GM23248 (cell line): ENCODE data around the gene DDN. TPM values are rescaled to one million over a fixed set of nuclear protein-coding genes. Genes with fewer than 3 reads are reported as not detected.

Experiments used
- DNase-seq: peaks from one replicate; pipeline ENCODE4 v3.0.0-alpha.2; 2015
- H2AFZ ChIP-seq: fragments of 200-600 bp; sonication (generic); 2 replicates; pipeline ENCODE4 v1.6.1; 2016; ENCODE audit warnings: antibody characterized with exemption
- H3F3A ChIP-seq: fragments of 200-600 bp; sonication (generic); 2 replicates; pipeline ENCODE4 v1.6.1; 2016; ENCODE audit warnings: mild to moderate bottlenecking, antibody characterized with exemption, mixed run types; ENCODE audit not compliant: insufficient read depth
- H3K27ac ChIP-seq: fragments of 200-600 bp; sonication (generic); 2 replicates; pipeline ENCODE4 v1.5.1; 2016; ENCODE audit warnings: mild to moderate bottlenecking
- H3K27me3 ChIP-seq: fragments of 200-600 bp; sonication (generic); replicated peaks from 2 replicates; pipeline ENCODE4 v1.6.1; 2016; ENCODE audit warnings: mild to moderate bottlenecking; ENCODE audit not compliant: insufficient read depth
- H3K36me3 ChIP-seq: fragments of 200-600 bp; sonication (generic); 2 replicates; pipeline ENCODE4 v1.6.1; 2016; ENCODE audit warnings: low read depth, mild to moderate bottlenecking
- H3K4me1 ChIP-seq: fragments of 200-600 bp; sonication (generic); 2 replicates; pipeline ENCODE4 v1.6.1; 2016; ENCODE audit warnings: mild to moderate bottlenecking; ENCODE audit not compliant: insufficient read depth
- H3K4me2 ChIP-seq: fragments of 200-600 bp; sonication (generic); one replicate; pipeline ENCODE4 v1.6.1; 2016; ENCODE audit warnings: mild to moderate bottlenecking; ENCODE audit not compliant: unreplicated experiment
- H3K4me3 ChIP-seq: fragments of 200-600 bp; sonication (generic); 2 replicates; pipeline ENCODE4 v1.5.1; 2016; ENCODE audit warnings: mild to moderate bottlenecking
- H3K79me2 ChIP-seq: fragments of 200-600 bp; sonication (generic); 2 replicates; pipeline ENCODE4 v1.6.1; 2016; ENCODE audit warnings: mild to moderate bottlenecking; ENCODE audit not compliant: insufficient read depth
- H3K9ac ChIP-seq: fragments of 200-600 bp; sonication (generic); 2 replicates; pipeline ENCODE4 v1.6.1; 2016; ENCODE audit warnings: mild to moderate bottlenecking
- H3K9me2 ChIP-seq: fragments of 200-600 bp; sonication (generic); 2 replicates; pipeline ENCODE4 v1.6.1; 2016; ENCODE audit warnings: mixed run types, mild to moderate bottlenecking, moderate library complexity; ENCODE audit not compliant: insufficient read depth
- H3K9me3 ChIP-seq: fragments of 200-600 bp; sonication (generic); one replicate; pipeline ENCODE4 v1.6.1; 2017; ENCODE audit warnings: low read depth
- H4K20me1 ChIP-seq: fragments of 200-600 bp; sonication (generic); 2 replicates; pipeline ENCODE4 v1.6.0; 2016; ENCODE audit not compliant: insufficient read depth
- EZH2 ChIP-seq: fragments of 200-600 bp; sonication (generic); IDR thresholded peaks from 2 replicates; pipeline ENCODE4 v1.6.1; 2018; ENCODE audit warnings: antibody characterized with exemption, mild to moderate bottlenecking; ENCODE audit not compliant: insufficient read depth, poor library complexity, severe bottlenecking
- EZH2phosphoT487 ChIP-seq: fragments of 200-600 bp; sonication (generic); IDR thresholded peaks from 2 replicates; pipeline ENCODE4 v1.6.1; 2018; ENCODE audit warnings: antibody characterized with exemption, moderate library complexity, mild to moderate bottlenecking, low read depth; ENCODE audit not compliant: insufficient read depth
- WGBS, 2 experiments: methylation state at CpG; one replicate each; pipeline ENCODE4 v1.1.6; 2015 to 2017; ENCODE audit warnings: low lambda C conversion rate in 2 of 2, low coverage in 1 of 2; ENCODE audit errors: missing lambda C conversion rate in 2 of 2; 5-methylcytosine and 5-hydroxymethylcytosine counted together
- in situ Hi-C: fragments of 300-500 bp; cut with MboI; formaldehyde crosslinking; loops from 2 replicates; pipeline ENCODE4 v1.15.0; 2020
- polyA plus RNA-seq: library from polyadenylated mRNA; unstranded; fragments of >200 nt; fragmentation: Nextera tagmentation; extraction: Ambion mirVana; gene quantifications from 2 replicates; pipeline ENCODE4 v1.2.1, GENCODE V29; 2016
- total RNA-seq: library from RNA; depleted of rRNA; stranded (reverse); fragments of >200 nt; shearing (Covaris generic); gene quantifications from 2 replicates; pipeline ENCODE4 v1.2.3, GENCODE V29; 2014

DDN gene
- total and polyA plus RNA-seq, 2 experiments from 2014 or later = not detected

DNA sequence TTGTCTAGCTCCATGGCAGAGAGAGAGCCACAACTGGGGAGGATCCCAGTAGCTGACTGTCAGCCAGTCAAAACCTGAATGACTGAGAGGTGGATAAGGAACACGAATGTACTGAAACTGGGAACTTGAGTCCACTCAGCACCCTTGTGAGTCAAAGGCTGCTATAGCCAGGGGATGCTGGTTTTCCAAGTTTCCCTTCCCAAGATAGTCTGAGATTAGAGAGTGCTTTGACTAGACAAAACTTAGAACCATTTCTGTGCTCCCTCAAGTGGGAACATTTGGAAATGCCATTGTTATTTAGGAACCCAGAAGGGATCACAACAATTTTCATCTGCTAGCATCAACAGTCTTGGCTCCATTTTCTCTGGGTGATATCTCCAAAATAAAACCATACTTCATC, 15.4 kb upstream of the DDN start:
- H3K27ac ChIP-seq = no peak overlapping the region
- H3F3A ChIP-seq = peaks cover 6% of the 10 kb centered on the region; the same call in 1 of the 2 replicates
- H2AFZ ChIP-seq = no peak overlapping the region
- peak; percentile 61 for DNase-seq
- H3K9me2 ChIP-seq = no peaks in the 10 kb centered on the region
- no peak overlapping the region for H3K4me3 ChIP-seq
- 8 to 13% methylated on average over 1 of the region's 1 CpG for WGBS, 2 experiments
- no peaks in the 10 kb centered on the region for H4K20me1 ChIP-seq
- in situ Hi-C loops = no loop called here
- peaks cover 16% of the 10 kb centered on the region for H3K36me3 ChIP-seq
- H3K9me3 ChIP-seq = no peaks in the 10 kb centered on the region
- no peak overlapping the region for H3K9ac ChIP-seq
- no peak overlapping the region for H3K4me2 ChIP-seq
- peaks cover 53% of the 10 kb centered on the region for H3K79me2 ChIP-seq
- H3K27me3 ChIP-seq = no peaks in the 10 kb centered on the region
- H3K4me1 ChIP-seq = peaks cover 9% of the 10 kb centered on the region
- TF ChIP-seq EZH2 = no peak
- no peak for TF ChIP-seq EZH2phosphoT487

DNA sequence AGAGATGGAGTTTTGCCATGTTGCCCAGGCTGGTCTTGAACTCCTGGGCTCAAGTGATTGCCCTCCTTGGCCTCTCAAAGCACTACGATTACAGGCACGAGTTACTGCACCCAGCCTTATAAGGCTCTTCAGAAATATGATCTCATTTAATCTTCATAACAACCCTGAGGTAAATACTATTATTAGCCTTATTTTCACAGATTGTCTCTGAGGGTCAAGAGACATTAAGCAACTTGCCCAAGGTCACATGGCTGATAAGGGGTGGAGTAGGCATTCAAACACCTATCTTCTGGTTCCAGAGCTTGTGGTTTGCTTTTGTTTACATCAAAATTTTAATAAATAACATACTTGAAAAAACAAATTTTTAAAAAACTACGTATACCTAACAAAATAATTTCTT, 14.3 kb upstream of the DDN start:
- H4K20me1 ChIP-seq = no peaks in the 10 kb centered on the region
- H3K9me3 ChIP-seq = no peaks in the 10 kb centered on the region
- peaks cover 53% of the 10 kb centered on the region for H3K79me2 ChIP-seq
- peaks cover 19% of the 10 kb centered on the region for H3K36me3 ChIP-seq
- H3K27ac ChIP-seq = no peak overlapping the region
- H3K4me2 ChIP-seq = no peak overlapping the region
- no peak for DNase-seq
- no peaks in the 10 kb centered on the region for H3K27me3 ChIP-seq
- in situ Hi-C loops = no loop called here
- H3F3A ChIP-seq = no peaks in the 10 kb centered on the region
- H3K9ac ChIP-seq = no peak overlapping the region
- WGBS, 2 experiments = 94 to 99% methylated on average over 3 of the region's 3 CpGs
- TF ChIP-seq EZH2 (no peak), EZH2phosphoT487 (no peak)
- no peak overlapping the region for H2AFZ ChIP-seq
- H3K9me2 ChIP-seq = no peaks in the 10 kb centered on the region
- no peak overlapping the region for H3K4me3 ChIP-seq
- peaks cover 6% of the 10 kb centered on the region for H3K4me1 ChIP-seq

GRCh38 chr12:49012739-49013138, 13.6 kb upstream of the DDN start:
- DNase-seq = no peak
- no peaks in the 10 kb centered on the region for H3K9me3 ChIP-seq
- no peaks in the 10 kb centered on the region for H3K27me3 ChIP-seq
- no peak overlapping the region for H3K27ac ChIP-seq
- in situ Hi-C loops = no loop called here
- no peak overlapping the region for H3K9ac ChIP-seq
- peaks cover 20% of the 10 kb centered on the region for H3K36me3 ChIP-seq
- no peaks in the 10 kb centered on the region for H3F3A ChIP-seq
- no peaks in the 10 kb centered on the region for H4K20me1 ChIP-seq
- H3K4me1 ChIP-seq = peaks cover 6% of the 10 kb centered on the region
- no peak overlapping the region for H2AFZ ChIP-seq
- peaks cover 50% of the 10 kb centered on the region for H3K79me2 ChIP-seq
- H3K4me2 ChIP-seq = no peak overlapping the region
- H3K9me2 ChIP-seq = no peaks in the 10 kb centered on the region
- H3K4me3 ChIP-seq = no peak overlapping the region
- TF ChIP-seq EZH2 (no peak), EZH2phosphoT487 (no peak)

DNA sequence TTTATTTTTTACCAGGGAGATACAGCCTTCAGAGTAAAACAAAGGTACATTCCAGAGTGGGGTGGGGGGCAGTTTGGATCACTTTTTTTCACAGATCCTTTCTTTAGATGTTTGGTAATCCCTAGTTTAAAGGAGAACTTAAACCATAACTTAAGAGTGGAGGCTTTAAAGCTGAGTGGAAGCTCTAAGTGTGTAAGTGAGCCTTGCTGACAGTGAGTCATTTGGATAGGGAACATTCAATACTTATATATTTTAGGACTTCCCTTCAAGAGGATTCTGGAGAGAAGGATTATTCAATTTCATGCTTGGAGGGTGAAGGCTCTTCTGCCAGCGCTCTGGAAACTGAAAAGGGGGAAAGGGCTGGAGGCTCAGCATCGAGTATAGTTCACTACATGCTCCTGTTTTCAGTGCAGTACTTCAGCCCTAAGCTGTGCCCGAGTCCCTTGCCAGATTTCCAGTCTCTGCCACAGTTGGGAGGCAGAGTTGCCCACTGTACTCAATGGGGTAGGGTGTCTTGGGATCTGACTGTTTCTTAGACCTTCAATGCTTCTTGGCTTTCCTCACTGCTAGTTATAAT, 11.0 kb upstream of the DDN start:
- H3K9me2 ChIP-seq = no peaks in the 10 kb centered on the region
- no peak for TF ChIP-seq EZH2
- no peak for TF ChIP-seq EZH2phosphoT487
- no peaks in the 10 kb centered on the region for H3K27me3 ChIP-seq
- no peaks in the 10 kb centered on the region for H3F3A ChIP-seq
- peaks cover 29% of the 10 kb centered on the region for H3K36me3 ChIP-seq
- H3K4me1 ChIP-seq = no peaks in the 10 kb centered on the region
- no peak overlapping the region for H3K9ac ChIP-seq
- H2AFZ ChIP-seq = no peak overlapping the region
- no peaks in the 10 kb centered on the region for H4K20me1 ChIP-seq
- no peak for DNase-seq
- H3K27ac ChIP-seq = no peak overlapping the region
- 81 to 90% methylated on average over 3 of the region's 3 CpGs for WGBS, 2 experiments
- H3K4me2 ChIP-seq = no peak overlapping the region
- H3K9me3 ChIP-seq = no peaks in the 10 kb centered on the region
- no peak overlapping the region for H3K4me3 ChIP-seq
- peaks cover 24% of the 10 kb centered on the region for H3K79me2 ChIP-seq
- in situ Hi-C loops = no loop called here

DNA sequence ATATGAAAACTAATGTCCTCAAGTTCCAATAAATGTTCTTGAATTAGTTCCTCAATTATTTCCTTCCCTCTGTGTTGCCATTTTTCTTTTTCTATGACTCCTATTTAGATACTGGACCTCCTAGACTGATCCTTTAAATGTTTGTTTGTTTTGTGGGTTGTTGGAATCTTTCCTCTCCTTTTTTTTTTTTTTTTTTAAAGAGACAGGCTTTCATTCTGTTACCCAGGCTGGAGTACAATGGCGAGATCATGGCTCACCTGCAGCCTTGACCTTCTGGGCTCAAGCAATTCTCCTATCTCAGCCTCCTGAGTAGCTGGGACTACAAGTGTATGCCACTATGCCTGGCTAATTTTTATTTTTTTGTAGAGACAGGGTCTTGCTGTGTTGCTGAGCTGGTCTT, 9.8 kb upstream of the DDN start:
- Histone ChIP-seq H3K9ac (no peak overlapping the region), H3K4me1 (no peaks in the 10 kb centered on the region), H3K9me2 (no peaks in the 10 kb centered on the region), H3K4me2 (no peak overlapping the region), H3K79me2 (peaks cover 12% of the 10 kb centered on the region), H3F3A (no peaks in the 10 kb centered on the region), H3K36me3 (peaks cover 34% of the 10 kb centered on the region), H2AFZ (no peak overlapping the region), H3K4me3 (no peak overlapping the region), H3K27ac (no peak overlapping the region), H3K27me3 (no peaks in the 10 kb centered on the region), H4K20me1 (no peaks in the 10 kb centered on the region), H3K9me3 (no peaks in the 10 kb centered on the region)
- in situ Hi-C loops = no loop called here
- no peak for DNase-seq
- 100% methylated on average over 1 of the region's 1 CpG for WGBS, 2 experiments
- TF ChIP-seq EZH2phosphoT487 = no peak
- TF ChIP-seq EZH2 = no peak
